Measurements from ENCODE around the gene CCDC86.

Gene CCDC86

DNA sequence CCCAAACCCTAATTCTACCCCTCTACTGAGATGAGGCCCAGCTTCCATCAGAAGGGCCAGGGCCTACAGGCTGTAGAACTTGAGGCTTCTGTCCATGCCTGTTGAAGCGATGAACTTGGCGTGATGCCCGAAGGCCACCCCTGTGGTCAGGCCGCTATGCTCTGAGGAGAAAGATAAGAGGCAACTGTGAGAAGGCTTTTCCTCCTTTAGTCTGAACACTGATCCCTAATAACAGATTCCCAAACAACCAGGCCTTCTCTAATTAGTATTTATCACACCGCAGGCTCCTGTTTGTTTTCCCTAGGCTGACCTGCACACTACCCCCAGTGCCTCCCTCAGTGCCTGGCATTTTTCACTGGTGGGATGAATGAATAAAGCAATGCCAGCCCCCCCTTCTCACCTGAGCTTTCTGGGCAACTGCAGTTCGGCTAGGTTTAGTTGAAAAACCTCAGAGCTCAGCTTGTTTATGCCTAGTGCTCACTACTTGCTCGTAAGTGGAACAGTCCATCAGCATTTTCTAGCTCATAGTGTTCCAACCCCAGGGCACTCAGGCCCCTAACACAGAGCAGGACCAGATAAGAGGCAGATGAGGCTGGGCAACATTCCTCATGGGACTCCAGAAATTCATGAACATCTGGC, 49.3 kb downstream of the CCDC86 start:
- DNase-seq (ENCODE audit: low read depth in 2 of 2) = no peak

DNA sequence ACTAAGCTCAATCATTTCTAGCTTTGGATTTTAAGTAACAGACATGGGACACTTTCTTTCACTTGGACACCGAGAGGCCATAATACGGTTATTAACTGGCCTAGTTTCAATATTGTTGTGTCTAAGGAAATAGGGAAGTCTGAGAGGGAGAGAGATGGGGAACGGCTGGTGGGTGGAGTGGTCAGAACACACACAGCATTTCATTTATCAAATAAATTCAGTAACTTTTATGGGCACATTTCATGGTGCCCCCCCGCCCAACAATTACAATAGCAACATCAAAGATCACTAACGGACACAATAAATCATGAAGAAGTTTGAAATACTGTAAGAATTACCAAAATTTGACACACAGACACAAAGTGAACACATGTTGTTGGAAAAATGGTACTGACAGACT, 53.8 kb downstream of the CCDC86 start:
- no peak for DNase-seq (ENCODE audit: low read depth in 2 of 2)

DNA sequence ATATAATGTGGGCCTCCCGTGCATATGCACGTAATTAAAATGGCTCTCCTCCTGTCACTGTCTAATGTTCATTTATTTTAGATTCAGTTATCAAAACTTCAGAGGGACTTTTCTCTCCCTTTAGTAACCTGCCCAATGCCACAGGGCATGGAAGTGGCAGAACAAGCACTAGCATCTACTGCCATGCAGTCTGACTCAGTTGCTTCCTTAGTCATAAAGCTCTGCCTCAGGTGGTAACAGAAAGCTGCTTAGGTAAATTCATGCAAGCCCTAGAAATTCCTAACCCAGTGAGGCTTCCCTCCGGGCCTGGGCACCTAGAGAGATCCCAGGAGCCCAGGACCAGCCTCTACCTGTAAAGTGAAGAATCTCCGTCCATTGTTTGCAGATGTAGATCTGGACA, 55.6 kb downstream of the CCDC86 start:
- DNase-seq (ENCODE audit: low read depth in 2 of 2) = no peak

DNA sequence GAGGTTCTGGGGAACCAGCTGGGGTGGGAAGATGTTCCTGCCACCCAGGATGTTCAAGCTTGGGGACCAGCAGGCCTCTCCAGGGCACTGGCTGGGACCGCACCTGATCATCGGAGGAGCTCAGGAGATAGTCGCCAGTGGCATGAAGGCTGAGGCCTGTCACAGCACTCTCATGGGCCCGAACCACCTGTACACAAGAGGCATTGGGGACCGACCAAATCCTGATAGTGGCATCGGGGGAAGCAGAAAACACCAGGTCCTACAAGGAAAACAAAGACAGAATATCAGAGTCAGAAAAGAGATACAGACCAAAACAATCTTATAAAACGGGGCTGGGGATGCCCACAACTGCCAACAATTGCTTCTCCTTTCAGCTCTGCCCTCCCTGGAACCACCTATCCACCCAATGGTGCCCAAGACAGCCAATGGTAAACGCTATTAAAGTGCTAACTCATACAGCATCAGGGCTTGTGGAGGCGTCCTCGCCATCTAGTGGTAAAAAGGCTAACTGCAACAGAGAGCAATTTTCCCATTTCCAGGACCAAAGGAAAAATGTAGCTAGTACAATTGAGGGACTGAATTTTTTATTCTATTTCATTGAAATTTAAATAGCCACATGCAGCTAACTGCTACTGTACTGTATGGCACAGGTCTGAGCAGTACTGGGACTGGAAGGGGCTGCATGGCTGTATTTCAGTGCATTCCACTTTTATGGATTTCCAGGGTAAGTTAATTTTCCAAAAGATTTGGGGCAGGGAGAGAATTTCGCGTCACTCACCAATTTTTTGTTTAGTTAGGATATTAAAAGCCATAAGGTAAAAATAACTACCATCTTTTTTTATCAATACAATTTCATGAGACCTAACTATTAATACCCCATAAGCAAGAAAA, 57.4 kb downstream of the CCDC86 start:
- DNase-seq (ENCODE audit: low read depth in 2 of 2) = no peak

DNA sequence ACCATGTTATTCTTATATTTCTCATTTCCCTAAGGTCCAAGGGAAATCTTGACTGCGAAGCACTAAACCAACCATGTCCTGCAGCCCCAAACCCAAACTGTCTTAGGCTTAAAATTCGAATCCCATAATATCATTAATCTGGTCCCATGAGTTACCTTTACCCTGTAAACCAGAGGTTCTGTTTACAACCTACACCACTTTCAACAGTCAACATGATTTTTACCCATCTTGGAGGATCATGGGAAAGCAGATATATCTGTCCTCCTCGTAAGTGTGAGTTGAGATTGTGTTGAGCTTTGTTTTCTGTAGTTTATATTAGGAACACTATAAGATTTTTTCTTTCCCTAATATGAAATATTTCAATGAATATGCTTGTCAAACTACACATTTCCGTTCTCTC, 58.1 kb downstream of the CCDC86 start:
- DNase-seq (ENCODE audit: low read depth in 2 of 2) = no peak

Measured in stimulated activated CD4-positive, alpha-beta T cell treated with anti-CD3 and anti-CD28 coated beads, Interleukin-1b, Interleukin-23, amount 100 ng/mL, for 1 hour (primary cell).